Trophoblast cell (in vitro differentiated cells and primary cell): ENCODE results near the gene RAB6B.
A peak's percentile ranks its signal among the peaks of the same experiment; 100 is the strongest.

ENCODE experiments used
- DNase-seq, 2 donors: peaks; one replicate each; pipeline ENCODE4 v3.0.0-alpha.2; 2016
- H2AFZ ChIP-seq: 2 replicates; pipeline ENCODE4 v1.6.1; 2013; ENCODE audit warnings: low read length, moderate library complexity, mild to moderate bottlenecking; ENCODE audit not compliant: insufficient read depth, poor library complexity
- H2AK5ac ChIP-seq: 2 replicates; pipeline ENCODE4 v1.6.1; 2013; ENCODE audit warnings: mild to moderate bottlenecking, low read length
- H2BK120ac ChIP-seq: 2 replicates; pipeline ENCODE4 v1.6.1; 2013; ENCODE audit warnings: low read length, mild to moderate bottlenecking, moderate library complexity; ENCODE audit not compliant: insufficient read depth, poor library complexity
- H2BK12ac ChIP-seq: 2 replicates; pipeline ENCODE4 v1.6.1; 2013; ENCODE audit warnings: mild to moderate bottlenecking, low read length, moderate library complexity
- H2BK5ac ChIP-seq: 2 replicates; pipeline ENCODE4 v1.6.1; 2013; ENCODE audit warnings: low read length, low read depth, moderate library complexity, mild to moderate bottlenecking; ENCODE audit not compliant: poor library complexity
- H3K14ac ChIP-seq: 2 replicates; pipeline ENCODE4 v1.6.1; 2013; ENCODE audit warnings: mild to moderate bottlenecking, low read length
- H3K18ac ChIP-seq: 2 replicates; pipeline ENCODE4 v1.6.1; 2013; ENCODE audit warnings: mild to moderate bottlenecking, low read length
- H3K23ac ChIP-seq: 2 replicates; pipeline ENCODE4 v1.6.1; 2013; ENCODE audit warnings: low read length
- H3K27ac ChIP-seq: 2 replicates; pipeline ENCODE4 v1.5.1; 2013; ENCODE audit warnings: low read depth, mild to moderate bottlenecking, inconsistent platforms, low read length, moderate library complexity
- H3K27me3 ChIP-seq: 2 replicates; pipeline ENCODE4 v1.6.1; 2013; ENCODE audit warnings: inconsistent platforms, mild to moderate bottlenecking, low read length, moderate library complexity; ENCODE audit not compliant: insufficient read depth
- H3K36me3 ChIP-seq, 2 experiments: 1 replicate in 1 of 2; 2 replicates in 1 of 2; pipeline ENCODE4 v1.6.1; 2013; ENCODE audit warnings: low read length in 2 of 2, mild to moderate bottlenecking in 2 of 2, moderate library complexity in 1 of 2; ENCODE audit not compliant: insufficient read depth in 2 of 2, control insufficient read depth in 1 of 2
- H3K4ac ChIP-seq: 2 replicates; pipeline ENCODE4 v1.6.1; 2013; ENCODE audit warnings: low read depth, mild to moderate bottlenecking, low read length, moderate library complexity
- H3K4me1 ChIP-seq, 2 experiments: 1 replicate in 1 of 2; 2 replicates in 1 of 2; pipeline ENCODE4 v1.6.1; 2013; ENCODE audit warnings: low read length in 2 of 2, mild to moderate bottlenecking in 2 of 2, moderate library complexity in 1 of 2; ENCODE audit not compliant: insufficient read depth in 2 of 2, control insufficient read depth in 1 of 2
- H3K4me2 ChIP-seq: 2 replicates; pipeline ENCODE4 v1.6.1; 2013; ENCODE audit warnings: inconsistent platforms, mild to moderate bottlenecking, low read length, moderate library complexity
- H3K4me3 ChIP-seq: 2 replicates; pipeline ENCODE4 v1.5.1; 2013; ENCODE audit warnings: mild to moderate bottlenecking, low read depth, low read length, inconsistent platforms
- H3K79me1 ChIP-seq: one replicate; pipeline ENCODE4 v1.6.1; 2013; ENCODE audit warnings: low read length
- H3K79me2 ChIP-seq: 2 replicates; pipeline ENCODE4 v1.6.1; 2013; ENCODE audit warnings: low read length, mild to moderate bottlenecking; ENCODE audit not compliant: control insufficient read depth, insufficient read depth, poor library complexity
- H3K9ac ChIP-seq: 2 replicates; pipeline ENCODE4 v1.6.1; 2013; ENCODE audit warnings: mild to moderate bottlenecking, low read length
- H3K9me3 ChIP-seq: 2 replicates; pipeline ENCODE4 v1.6.1; 2013; ENCODE audit warnings: low read depth, mild to moderate bottlenecking, control low read depth, inconsistent platforms, low read length; ENCODE audit not compliant: insufficient read depth
- H4K12ac ChIP-seq: 2 replicates; pipeline ENCODE4 v1.6.1; 2013; ENCODE audit warnings: low read depth, mild to moderate bottlenecking, low read length, moderate library complexity
- H4K8ac ChIP-seq: 2 replicates; pipeline ENCODE4 v1.6.1; 2013; ENCODE audit warnings: low read depth, mild to moderate bottlenecking, low read length, moderate library complexity
- H4K91ac ChIP-seq: one replicate; pipeline ENCODE4 v1.6.1; 2013; ENCODE audit warnings: low read depth, mild to moderate bottlenecking, low read length, moderate library complexity
- WGBS: extraction: QIAGEN DNeasy Blood & Tissue Kit; methylation state at CpG from one replicate; pipeline ENCODE4 v1.1.7; 2013; ENCODE audit warnings: missing lambda C conversion rate; ENCODE audit not compliant: insufficient read length, insufficient coverage; ENCODE audit errors: extremely low coverage; 5-methylcytosine and 5-hydroxymethylcytosine counted together

The RAB6B gene

DNA sequence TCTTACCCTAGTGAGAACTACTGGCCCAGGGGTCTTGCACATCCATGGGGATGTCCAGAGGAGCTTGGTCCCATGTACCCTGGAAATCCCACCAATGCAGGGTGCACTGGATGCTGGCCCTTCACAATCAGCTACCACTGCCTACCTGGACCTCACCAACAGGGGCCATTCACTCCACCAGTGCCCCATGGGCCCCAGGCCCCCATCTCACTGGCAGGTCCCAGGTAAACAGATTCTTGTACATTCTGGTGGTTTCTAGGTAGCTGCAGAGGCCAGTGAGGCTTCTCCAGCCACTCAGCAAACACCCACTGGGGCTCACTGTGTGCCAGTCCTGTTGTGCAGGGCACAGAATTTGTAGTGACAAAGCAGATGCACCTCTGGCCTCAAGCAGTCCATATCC lies 24.9 kb downstream of the RAB6B start:
- H3K27ac ChIP-seq: no peak overlapping the region
- no peak overlapping the region for H4K8ac ChIP-seq
- no peaks in the 10 kb centered on the region for H3K4me1 ChIP-seq
- no peaks in the 10 kb centered on the region for H3K79me1 ChIP-seq
- no peak overlapping the region for H3K9ac ChIP-seq
- no peaks in the 10 kb centered on the region for H3K79me2 ChIP-seq
- H2BK12ac ChIP-seq: no peak overlapping the region
- no peak overlapping the region for H3K23ac ChIP-seq
- H3K27me3 ChIP-seq: no peaks in the 10 kb centered on the region
- no peak overlapping the region for H3K4me2 ChIP-seq
- DNase-seq: no peak
- no peak overlapping the region for H2BK120ac ChIP-seq
- H3K14ac ChIP-seq: no peak overlapping the region
- H2AK5ac ChIP-seq: no peak overlapping the region
- H3K18ac ChIP-seq: no peak overlapping the region
- no peak overlapping the region for H4K91ac ChIP-seq
- H2AFZ ChIP-seq: no peak overlapping the region
- no peak overlapping the region for H3K4ac ChIP-seq
- no peaks in the 10 kb centered on the region for H3K36me3 ChIP-seq
- no peak overlapping the region for H3K4me3 ChIP-seq
- no peak overlapping the region for H4K12ac ChIP-seq
- no peak overlapping the region for H2BK5ac ChIP-seq
- H3K9me3 ChIP-seq: no peaks in the 10 kb centered on the region

DNA sequence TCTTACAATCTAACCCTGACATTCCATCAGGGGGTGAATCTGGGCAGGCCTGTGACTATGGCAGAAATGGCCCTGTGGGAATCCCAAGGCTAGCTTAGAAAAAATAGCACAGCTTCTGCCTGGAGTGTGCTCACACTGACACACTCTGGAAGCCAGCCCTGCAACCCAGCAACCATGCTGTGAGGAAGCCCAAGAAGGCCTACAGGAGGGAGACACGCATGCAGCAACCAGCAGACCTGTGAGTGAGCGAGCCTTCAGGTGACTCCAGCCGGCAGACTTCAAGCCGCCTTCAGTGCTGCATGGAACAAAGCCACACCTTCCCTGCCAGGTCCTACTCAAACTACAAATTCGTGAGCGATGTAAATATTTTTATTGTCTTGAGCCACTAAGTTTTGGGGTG lies 26.1 kb downstream of the RAB6B start:
- WGBS: no CpG with 5 or more reads among the region's 6 CpGs

DNA sequence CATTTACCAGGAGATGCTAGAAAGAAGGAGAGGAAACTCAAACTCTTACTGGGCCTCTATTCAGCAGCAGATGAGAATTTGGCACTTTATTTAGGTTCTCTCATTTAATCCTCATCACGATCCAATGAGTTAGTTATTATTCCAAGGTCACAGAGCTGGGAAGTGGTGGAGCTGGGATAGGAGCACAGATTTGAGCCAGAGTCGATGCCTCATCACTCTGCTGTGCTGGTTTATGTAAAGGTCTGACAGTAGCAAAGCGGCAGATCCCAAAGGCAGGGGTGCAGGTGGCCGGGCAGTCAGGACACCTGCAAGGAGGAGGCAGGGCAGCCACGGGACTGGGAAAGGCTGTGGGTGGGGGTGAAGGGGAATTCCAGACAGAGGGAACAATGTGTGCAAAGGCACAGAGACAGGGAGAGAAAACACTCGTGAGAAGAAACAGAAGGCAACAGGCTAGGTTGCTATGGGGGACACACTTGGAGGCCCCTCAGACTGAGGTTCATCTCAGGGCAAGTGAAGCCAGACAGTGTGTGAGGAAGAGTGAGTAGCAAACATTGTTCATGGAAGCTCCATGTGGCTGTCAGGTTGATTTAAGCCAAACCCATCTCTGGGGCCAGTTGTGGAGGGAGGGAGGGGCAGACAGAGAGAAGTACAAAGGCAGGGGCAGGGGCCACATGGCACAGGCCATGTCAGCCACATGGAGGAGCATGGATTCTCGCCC lies 26.8 kb downstream of the RAB6B start:
- Histone ChIP-seq H3K36me3 (no peaks in the 10 kb centered on the region), H2BK120ac (no peak overlapping the region), H3K4ac (no peak overlapping the region), H3K4me2 (no peak overlapping the region), H3K4me1 (no peaks in the 10 kb centered on the region), H3K27ac (no peak overlapping the region), H3K79me2 (no peaks in the 10 kb centered on the region), H3K27me3 (no peaks in the 10 kb centered on the region), H4K8ac (no peak overlapping the region), H3K14ac (no peak overlapping the region), H4K91ac (no peak overlapping the region), H2AK5ac (no peak overlapping the region), H3K4me3 (peak overlapping the region; percentile 1), H2BK5ac (no peak overlapping the region), H3K9ac (no peak overlapping the region), H3K18ac (no peak overlapping the region), H3K23ac (no peak overlapping the region), H2AFZ (no peak overlapping the region), H3K79me1 (no peaks in the 10 kb centered on the region), H2BK12ac (no peak overlapping the region), H3K9me3 (no peaks in the 10 kb centered on the region), H4K12ac (no peak overlapping the region)
- no CpG with 5 or more reads among the region's 7 CpGs for WGBS
- DNase-seq: no peak

More for the DNA sequence above, 26.1 kb downstream of the RAB6B start:
- Histone ChIP-seq H3K79me1 (no peaks in the 10 kb centered on the region), H2BK12ac (no peak overlapping the region), H3K27ac (no peak overlapping the region), H3K9ac (no peak overlapping the region), H3K4me2 (no peak overlapping the region), H4K8ac (no peak overlapping the region), H3K18ac (no peak overlapping the region), H3K14ac (no peak overlapping the region), H3K4me1 (no peaks in the 10 kb centered on the region), H3K4me3 (no peak overlapping the region), H4K12ac (no peak overlapping the region), H3K4ac (no peak overlapping the region), H2AFZ (no peak overlapping the region), H3K79me2 (no peaks in the 10 kb centered on the region), H2BK120ac (no peak overlapping the region), H3K36me3 (no peaks in the 10 kb centered on the region), H3K9me3 (no peaks in the 10 kb centered on the region), H3K27me3 (no peaks in the 10 kb centered on the region), H3K23ac (no peak overlapping the region), H2BK5ac (no peak overlapping the region), H2AK5ac (no peak overlapping the region), H4K91ac (no peak overlapping the region)
- no peak for DNase-seq

DNA sequence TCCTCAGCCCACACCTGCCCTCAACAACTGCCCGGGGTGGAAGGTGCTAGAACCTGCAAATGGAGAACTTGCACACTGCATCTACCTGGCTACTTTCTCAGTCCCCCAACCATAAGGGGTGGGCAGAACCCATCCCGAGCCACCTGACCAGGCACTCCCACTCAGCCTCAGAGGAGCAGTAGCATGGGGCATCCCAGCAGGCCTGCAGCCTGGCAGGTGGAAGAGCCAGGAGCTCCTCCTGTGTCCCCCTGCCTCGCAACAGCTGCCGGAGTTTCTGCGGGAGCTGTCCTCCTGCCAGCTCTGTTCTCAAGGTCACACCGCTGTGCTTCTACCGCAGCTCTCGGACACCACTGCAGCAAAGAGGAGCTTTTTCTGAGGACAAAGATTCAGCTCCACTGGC lies 27.5 kb downstream of the RAB6B start:
- no peak overlapping the region for H2AK5ac ChIP-seq
- H3K9ac ChIP-seq: no peak overlapping the region
- no peaks in the 10 kb centered on the region for H3K36me3 ChIP-seq
- no peak overlapping the region for H3K4ac ChIP-seq
- no peak overlapping the region for H2BK5ac ChIP-seq
- no peak overlapping the region for H2BK12ac ChIP-seq
- H3K27ac ChIP-seq: no peak overlapping the region
- no peaks in the 10 kb centered on the region for H3K9me3 ChIP-seq
- no peaks in the 10 kb centered on the region for H3K4me1 ChIP-seq
- WGBS: no CpG with 5 or more reads among the region's 8 CpGs
- no peaks in the 10 kb centered on the region for H3K79me1 ChIP-seq
- H3K23ac ChIP-seq: no peak overlapping the region
- DNase-seq: no peak
- H3K27me3 ChIP-seq: no peaks in the 10 kb centered on the region
- no peak overlapping the region for H3K4me2 ChIP-seq
- no peak overlapping the region for H3K14ac ChIP-seq
- no peaks in the 10 kb centered on the region for H3K79me2 ChIP-seq
- H4K12ac ChIP-seq: no peak overlapping the region
- no peak overlapping the region for H2AFZ ChIP-seq
- H4K8ac ChIP-seq: no peak overlapping the region
- H3K18ac ChIP-seq: no peak overlapping the region
- H4K91ac ChIP-seq: no peak overlapping the region
- no peak overlapping the region for H3K4me3 ChIP-seq
- no peak overlapping the region for H2BK120ac ChIP-seq
